Esophagus muscularis mucosa (tissue), 3 donors: ENCODE data around the gene ARL15.

Experiments used
- CTCF ChIP-seq, 3 experiments: fragments of 200-600 bp in 2 of 3; fragments of 450-650 bp in 1 of 3; sonication (generic) in 2 of 3; IDR thresholded peaks; one replicate each; pipeline ENCODE4 v1.5.1; 2017 to 2019; ENCODE audit warnings: antibody characterized with exemption in 3 of 3, mild to moderate bottlenecking in 2 of 3, moderate library complexity in 1 of 3
- POLR2A ChIP-seq: fragments of 450-650 bp; IDR thresholded peaks from one replicate; pipeline ENCODE4 v1.6.1; 2017; ENCODE audit warnings: antibody characterized with exemption, moderate library complexity, mild to moderate bottlenecking, low read depth

GRCh38 chr5:54171645-54172384 is 138.6 kb downstream of the ARL15 start:
- TF ChIP-seq CTCF (IDR thresholded peaks at IDR 0.05) (no peak), POLR2A (no peak)
